Activated T-cell treated with anti-CD3 and anti-CD28 coated beads, Interleukin-2, amount 50 U/mL, for 4 hours (primary cell): ENCODE data around the gene BCR. TPM values are rescaled to one million over a fixed set of nuclear protein-coding genes. Genes with fewer than 3 reads are reported as not detected.

Source experiments
- ATAC-seq, 2 donors: fragments of 200-7000 bp; cut with Tn5 transposase; one replicate each; pipeline ENCODE4 v1.10.0; 2021
- DNase-seq: peaks from one replicate; pipeline ENCODE4 v3.0.0-alpha.2; 2020
- H3K27me3 Mint-ChIP-seq: one replicate; pipeline ENCODE4 v1.8.0; 2021; ENCODE audit warnings: low read depth, mixed read lengths
- H3K36me3 Mint-ChIP-seq: one replicate; pipeline ENCODE4 v1.8.0; 2022; ENCODE audit warnings: mixed read lengths; ENCODE audit not compliant: insufficient read depth
- H3K4me1 Mint-ChIP-seq: one replicate; pipeline ENCODE4 v1.8.0; 2021; ENCODE audit warnings: low read depth, mixed read lengths
- H3K4me3 Mint-ChIP-seq: one replicate; pipeline ENCODE4 v1.8.0; 2021; ENCODE audit warnings: mild to moderate bottlenecking, moderate library complexity, mixed read lengths
- H3K9me3 Mint-ChIP-seq: one replicate; pipeline ENCODE4 v1.8.0; 2021; ENCODE audit warnings: mixed read lengths
- total RNA-seq, 3 donors: library from RNA; stranded (reverse); gene quantifications; one replicate each; pipeline ENCODE4 v1.2.1, GENCODE V29; 2021

BCR gene
- total RNA-seq, 3 donors from 2014 or later = 58.2 to 63.1 (median 61.3) TPM

DNA sequence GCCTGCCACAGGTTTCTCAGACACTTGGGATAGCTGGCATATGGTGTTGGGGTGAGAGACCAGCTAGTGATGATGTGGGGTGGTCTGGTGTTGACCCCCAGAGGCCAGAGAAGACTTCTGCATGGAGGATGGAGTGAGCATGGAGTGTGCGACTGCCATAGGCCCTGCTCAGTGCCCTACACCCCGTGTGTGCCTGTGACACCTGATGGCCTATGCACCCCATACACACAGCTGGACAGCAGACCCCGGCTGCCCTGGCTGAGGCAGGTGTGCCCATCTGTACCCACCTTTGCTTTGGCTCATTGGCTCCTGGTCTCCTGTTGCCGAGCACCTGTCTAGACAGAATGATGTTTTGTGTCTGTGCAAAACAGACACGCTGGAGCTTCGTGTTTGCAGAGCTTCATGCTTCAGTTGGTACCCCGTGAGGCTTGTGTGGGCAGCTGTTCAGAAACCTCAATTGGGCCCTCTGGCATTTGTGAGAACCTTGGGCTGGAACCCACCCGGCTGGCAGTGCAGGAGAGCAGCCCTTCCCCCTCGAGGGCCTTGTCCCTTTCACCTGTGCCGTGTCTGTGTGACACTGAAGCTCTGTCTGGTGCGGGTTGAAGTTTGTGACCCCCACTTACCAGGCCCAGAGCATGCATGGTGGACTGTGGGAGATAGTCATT lies 27.6 kb downstream of the BCR start:
- Mint-ChIP-seq H3K27me3 (no peaks in the 10 kb centered on the region), H3K9me3 (no peaks in the 10 kb centered on the region), H3K36me3 (peaks cover 16% of the 10 kb centered on the region), H3K4me3 (no peak overlapping the region), H3K4me1 (peaks cover 34% of the 10 kb centered on the region)
- no peak for ATAC-seq
- DNase-seq = no peak

GRCh38 chr22:23210428-23211170 lies 30.3 kb downstream of the BCR start:
- Mint-ChIP-seq H3K9me3 (no peaks in the 10 kb centered on the region), H3K4me1 (peaks cover 57% of the 10 kb centered on the region), H3K36me3 (peaks cover 11% of the 10 kb centered on the region), H3K4me3 (no peak overlapping the region), H3K27me3 (no peaks in the 10 kb centered on the region)
- no peak for ATAC-seq
- no peak for DNase-seq

GRCh38 chr22:23211622-23212021 lies 31.3 kb downstream of the BCR start:
- Mint-ChIP-seq H3K27me3 (no peaks in the 10 kb centered on the region), H3K36me3 (peaks cover 9% of the 10 kb centered on the region), H3K9me3 (no peaks in the 10 kb centered on the region), H3K4me3 (no peak overlapping the region), H3K4me1 (peaks cover 60% of the 10 kb centered on the region)
- ATAC-seq (no peak), DNase-seq (no peak)

DNA sequence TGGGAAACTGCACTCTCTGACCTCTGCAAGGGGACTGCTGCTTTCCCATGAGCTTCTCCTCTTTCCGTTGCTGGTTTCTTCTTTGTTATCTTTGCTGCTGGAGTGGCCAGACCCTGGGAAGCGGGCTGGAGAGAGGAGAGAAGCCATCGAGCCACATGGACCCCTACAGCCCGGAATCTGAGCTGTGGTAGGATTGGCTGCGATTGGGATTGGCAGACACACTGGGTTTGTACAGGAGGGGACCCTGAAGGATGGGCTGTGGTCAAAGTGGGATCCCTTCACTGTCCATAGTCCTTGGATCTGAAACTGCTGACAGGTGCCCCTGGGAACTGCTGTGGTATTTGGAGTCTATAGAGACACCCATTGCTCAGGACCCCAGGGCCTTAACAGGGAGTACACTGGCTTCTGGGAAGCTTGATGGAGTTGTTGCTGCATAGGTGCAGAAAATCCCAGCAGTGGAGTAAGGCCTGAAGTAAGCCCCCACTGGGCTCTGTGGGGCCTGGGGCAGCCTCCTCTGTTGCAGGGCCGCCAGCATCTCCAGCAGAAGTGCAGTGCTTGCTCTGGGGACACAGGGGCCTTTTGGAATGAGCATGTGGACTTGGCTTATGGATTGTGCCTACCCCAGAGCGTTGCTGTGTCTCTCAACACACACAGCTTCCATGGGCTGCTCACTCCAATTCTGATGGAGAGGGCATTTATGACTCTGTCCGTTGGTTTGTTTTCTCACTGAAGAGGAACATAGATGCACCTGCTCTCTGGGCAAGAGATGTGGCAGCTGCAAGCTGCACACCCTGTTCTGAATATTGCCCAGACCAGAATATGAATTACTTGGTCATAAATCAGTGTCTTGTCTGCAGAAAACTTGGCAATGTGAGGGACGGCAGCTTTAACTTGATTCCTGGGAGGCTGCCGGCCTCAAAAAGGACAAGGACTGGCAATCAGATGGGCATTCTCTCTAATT lies 32.0 kb downstream of the BCR start:
- DNase-seq (no peak), ATAC-seq (no peak)
- Mint-ChIP-seq H3K4me1 (peaks cover 63% of the 10 kb centered on the region), H3K4me3 (no peak overlapping the region), H3K27me3 (no peaks in the 10 kb centered on the region), H3K9me3 (no peaks in the 10 kb centered on the region), H3K36me3 (peaks cover 5% of the 10 kb centered on the region)

- Mint-ChIP-seq H3K36me3 (peaks cover 5% of the 10 kb centered on the region), H3K27me3 (no peaks in the 10 kb centered on the region), H3K4me3 (no peak overlapping the region)
Measured at GRCh38 chr22:23213022-23213555, 32.8 kb downstream of the BCR start.

GRCh38 chr22:23213581-23214334 lies 33.4 kb downstream of the BCR start:
- ATAC-seq (no peak), DNase-seq (no peak)
- Mint-ChIP-seq H3K36me3 (peaks cover 4% of the 10 kb centered on the region), H3K4me3 (no peak overlapping the region), H3K4me1 (peaks cover 73% of the 10 kb centered on the region), H3K9me3 (no peaks in the 10 kb centered on the region), H3K27me3 (no peaks in the 10 kb centered on the region)

More at GRCh38 chr22:23213022-23213555, 32.8 kb downstream of the BCR start:
- Mint-ChIP-seq H3K9me3 (no peaks in the 10 kb centered on the region), H3K4me1 (peaks cover 67% of the 10 kb centered on the region)
- DNase-seq = no peak
- ATAC-seq = no peak

GRCh38 chr22:23214398-23214797 lies 34.1 kb downstream of the BCR start:
- ATAC-seq (no peak), DNase-seq (no peak)
- Mint-ChIP-seq H3K4me3 (no peak overlapping the region), H3K4me1 (peaks cover 77% of the 10 kb centered on the region), H3K27me3 (no peaks in the 10 kb centered on the region), H3K9me3 (no peaks in the 10 kb centered on the region), H3K36me3 (peaks cover 2% of the 10 kb centered on the region)

GRCh38 chr22:23215294-23216241 lies 35.3 kb downstream of the BCR start:
- Mint-ChIP-seq H3K4me1 (peaks cover 88% of the 10 kb centered on the region), H3K27me3 (no peaks in the 10 kb centered on the region), H3K36me3 (peaks cover 2% of the 10 kb centered on the region), H3K9me3 (no peaks in the 10 kb centered on the region), H3K4me3 (peak overlapping the region; percentile 59)
- ATAC-seq (peak; percentile 1 to 11), DNase-seq (no peak)

GRCh38 chr22:23216461-23217170 lies 36.3 kb downstream of the BCR start:
- H3K4me3 Mint-ChIP-seq = peak overlapping the region; percentile 59
- H3K27me3 Mint-ChIP-seq = no peaks in the 10 kb centered on the region
- no peaks in the 10 kb centered on the region for H3K9me3 Mint-ChIP-seq
- ATAC-seq = peak; percentile 71
- peaks cover 93% of the 10 kb centered on the region for H3K4me1 Mint-ChIP-seq
- H3K36me3 Mint-ChIP-seq = peaks cover 2% of the 10 kb centered on the region
- peak; percentile 30 for DNase-seq

DNA sequence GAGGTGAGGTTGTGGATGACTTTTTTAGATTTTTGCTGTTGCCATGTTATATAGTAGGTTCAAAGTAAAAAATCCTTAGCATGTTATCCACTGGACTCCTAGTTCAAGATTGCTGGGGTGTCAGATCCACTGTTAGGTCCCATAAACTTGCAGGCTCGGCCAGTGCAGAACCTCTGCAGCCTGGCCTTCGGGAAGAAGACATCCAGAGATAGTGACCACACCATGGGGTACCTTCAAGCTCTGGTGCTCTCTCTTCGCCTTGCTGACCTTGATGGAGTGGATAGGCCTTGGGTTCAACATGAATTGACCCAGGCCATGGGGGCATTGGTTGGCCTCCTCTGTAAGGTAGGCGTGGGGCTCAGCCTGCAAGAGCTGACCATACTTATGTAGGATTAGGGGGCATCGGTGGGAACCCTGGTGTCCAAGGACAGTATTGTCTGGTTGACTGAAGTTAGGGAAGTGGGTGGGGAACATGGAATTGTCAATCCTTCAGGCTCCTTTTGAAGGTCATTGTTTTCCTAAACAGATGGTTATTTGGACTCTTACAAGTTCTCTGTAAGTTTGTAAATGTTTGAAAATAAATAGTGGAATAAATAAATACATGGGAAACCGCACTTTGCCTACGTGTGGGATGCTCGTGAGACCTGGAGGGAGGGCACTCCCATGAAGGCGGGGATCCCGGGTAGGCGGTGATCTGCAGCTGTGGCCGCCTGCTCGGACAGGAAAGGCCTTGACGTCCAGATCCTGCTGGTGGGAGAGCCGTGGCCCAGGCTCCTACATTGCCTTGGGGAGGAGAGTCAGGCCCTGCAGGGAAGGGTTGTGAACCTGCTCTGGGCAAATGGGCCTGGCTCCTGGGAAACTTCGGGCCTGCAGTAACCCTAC lies 37.1 kb downstream of the BCR start:
- no peaks in the 10 kb centered on the region for H3K27me3 Mint-ChIP-seq
- ATAC-seq = no peak

DNA sequence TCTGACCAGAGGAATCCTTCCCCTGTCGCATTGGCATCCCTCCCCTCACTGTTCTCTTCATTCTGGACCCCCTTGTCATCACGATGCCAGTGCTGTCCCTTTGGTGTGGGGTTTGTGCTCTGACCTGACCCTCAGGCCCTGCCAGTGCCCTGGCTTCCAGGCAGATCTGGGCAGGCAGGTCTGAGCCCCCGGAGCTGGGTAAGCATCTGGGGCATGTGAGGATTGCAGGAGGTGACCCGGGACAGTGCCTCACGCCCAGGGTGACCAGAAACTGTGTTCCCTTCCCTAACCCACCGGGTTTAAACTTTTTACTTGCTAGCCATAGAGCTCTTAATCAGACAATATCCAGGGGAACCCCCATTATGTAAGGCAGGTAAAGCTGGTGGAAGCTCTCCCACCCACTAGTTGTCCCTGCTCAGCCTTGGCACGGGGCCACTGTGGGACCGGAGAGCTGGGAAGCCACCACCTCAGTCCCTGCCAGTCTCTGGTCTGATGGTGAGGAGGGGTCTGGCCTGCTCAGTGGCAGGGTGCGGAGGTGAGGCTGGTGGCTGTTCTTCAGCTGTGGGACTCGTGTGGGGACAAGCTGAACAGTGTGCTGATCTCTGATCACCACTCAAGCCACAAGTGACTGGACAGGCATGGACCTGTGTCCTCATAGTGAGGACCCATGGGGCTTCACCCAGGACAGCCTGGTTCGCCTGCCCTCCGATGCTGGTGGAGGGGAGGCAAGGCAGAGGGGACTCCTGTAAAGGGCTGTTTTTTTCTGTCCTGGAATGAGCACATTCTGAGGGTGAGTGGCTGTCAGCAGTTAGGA lies 38.0 kb downstream of the BCR start:
- ATAC-seq (no peak), DNase-seq (no peak)
- Mint-ChIP-seq H3K4me1 (peaks cover 99% of the 10 kb centered on the region), H3K27me3 (no peaks in the 10 kb centered on the region), H3K9me3 (no peaks in the 10 kb centered on the region), H3K4me3 (peak overlapping the region; percentile 75), H3K36me3 (peaks cover 2% of the 10 kb centered on the region)

More for the DNA sequence above, 37.1 kb downstream of the BCR start:
- Mint-ChIP-seq H3K36me3 (peaks cover 2% of the 10 kb centered on the region), H3K4me3 (peak overlapping the region; percentile 59), H3K9me3 (no peaks in the 10 kb centered on the region), H3K4me1 (peaks cover 95% of the 10 kb centered on the region)
- no peak for DNase-seq
